H9 (cell line): ENCODE measurements around the gene CAPZA2. TPM values are rescaled to one million over a fixed set of nuclear protein-coding genes. Genes with fewer than 3 reads are reported as not detected.

Source experiments
- DNase-seq: peaks from one replicate; pipeline ENCODE4 v3.0.0-alpha.2; 2017
- H2AFZ ChIP-seq: one replicate; pipeline ENCODE4 v1.6.1; 2013; ENCODE audit warnings: mild to moderate bottlenecking, low read length, control low read depth, moderate library complexity
- H2AK5ac ChIP-seq: 2 replicates; pipeline ENCODE4 v1.6.1; 2013; ENCODE audit warnings: low read length, control low read depth, mixed read lengths; ENCODE audit not compliant: insufficient read length
- H2BK120ac ChIP-seq: one replicate; pipeline ENCODE4 v1.6.1; 2013; ENCODE audit warnings: low read depth, mild to moderate bottlenecking, low read length, control low read depth, inconsistent platforms; ENCODE audit not compliant: poor library complexity, severe bottlenecking
- H2BK12ac ChIP-seq: 2 replicates; pipeline ENCODE4 v1.6.1; 2013; ENCODE audit warnings: low read length, control low read depth, mixed read lengths, low read depth; ENCODE audit not compliant: insufficient read length
- H2BK15ac ChIP-seq: 2 replicates; pipeline ENCODE4 v1.6.1; 2013; ENCODE audit warnings: low read depth, low read length, control low read depth
- H2BK20ac ChIP-seq: one replicate; pipeline ENCODE4 v1.6.1; 2013; ENCODE audit warnings: low read depth, mild to moderate bottlenecking, low read length, control low read depth, inconsistent platforms; ENCODE audit not compliant: poor library complexity, severe bottlenecking
- H2BK5ac ChIP-seq: 2 replicates; pipeline ENCODE4 v1.6.1; 2013; ENCODE audit warnings: low read length, control low read depth, mixed read lengths; ENCODE audit not compliant: insufficient read length
- H3K14ac ChIP-seq: 2 replicates; pipeline ENCODE4 v1.6.1; 2013; ENCODE audit warnings: low read length, control low read depth; ENCODE audit not compliant: insufficient read depth
- H3K18ac ChIP-seq: 2 replicates; pipeline ENCODE4 v1.6.1; 2013; ENCODE audit warnings: low read depth, mild to moderate bottlenecking, mixed read lengths, low read length, control low read depth; ENCODE audit not compliant: insufficient read length
- H3K23ac ChIP-seq: 2 replicates; pipeline ENCODE4 v1.6.1; 2013; ENCODE audit warnings: low read length, control low read depth, mixed read lengths, low read depth; ENCODE audit not compliant: insufficient read length
- H3K23me2 ChIP-seq: 2 replicates; pipeline ENCODE4 v1.6.1; 2013; ENCODE audit warnings: low read depth, mild to moderate bottlenecking, mixed read lengths, low read length, control low read depth; ENCODE audit not compliant: insufficient read length, poor library complexity, severe bottlenecking
- H3K27ac ChIP-seq: 2 replicates; pipeline ENCODE4 v1.5.1; 2013; ENCODE audit warnings: low read length, control low read depth, mixed read lengths, low read depth; ENCODE audit not compliant: insufficient read length
- H3K27me3 ChIP-seq: 2 replicates; pipeline ENCODE4 v1.6.1; 2013; ENCODE audit warnings: low read length, control low read depth, inconsistent platforms; ENCODE audit not compliant: insufficient read depth
- H3K4ac ChIP-seq: 2 replicates; pipeline ENCODE4 v1.6.1; 2013; ENCODE audit warnings: low read depth, mild to moderate bottlenecking, control low read depth, inconsistent platforms, low read length, moderate library complexity
- H3K4me1 ChIP-seq: 2 replicates; pipeline ENCODE4 v1.6.1; 2013; ENCODE audit warnings: low read length, control low read depth, inconsistent platforms; ENCODE audit not compliant: insufficient read depth
- H3K4me2 ChIP-seq: 2 replicates; pipeline ENCODE4 v1.6.1; 2013; ENCODE audit warnings: low read length, control low read depth, mixed read lengths; ENCODE audit not compliant: insufficient read length, insufficient read depth
- H3K56ac ChIP-seq: 2 replicates; pipeline ENCODE4 v1.6.1; 2013; ENCODE audit warnings: low read depth, mild to moderate bottlenecking, mixed read lengths, low read length, control low read depth; ENCODE audit not compliant: insufficient read length
- H3K79me1 ChIP-seq: 2 replicates; pipeline ENCODE4 v1.6.1; 2013; ENCODE audit warnings: low read depth, mild to moderate bottlenecking, moderate library complexity, low read length, control low read depth, inconsistent platforms; ENCODE audit not compliant: insufficient read depth, poor library complexity, severe bottlenecking
- H3K79me2 ChIP-seq: 2 replicates; pipeline ENCODE4 v1.6.1; 2013; ENCODE audit warnings: low read length, control low read depth, inconsistent platforms; ENCODE audit not compliant: insufficient read depth
- H3K9ac ChIP-seq: 2 replicates; pipeline ENCODE4 v1.6.1; 2013; ENCODE audit warnings: low read length, control low read depth, mixed read lengths; ENCODE audit not compliant: insufficient read length; ENCODE audit errors: extremely low read depth
- H3K9me3 ChIP-seq: one replicate; pipeline ENCODE4 v1.6.1; 2013; ENCODE audit warnings: low read depth, low read length, inconsistent platforms; ENCODE audit not compliant: control insufficient read depth
- H3T11ph ChIP-seq: one replicate; pipeline ENCODE4 v1.6.1; 2013; ENCODE audit warnings: mild to moderate bottlenecking, low read length, control low read depth, inconsistent platforms
- H4K20me1 ChIP-seq: one replicate; pipeline ENCODE4 v1.6.1; 2013; ENCODE audit not compliant: control insufficient read depth, insufficient read length, insufficient read depth
- H4K5ac ChIP-seq: 2 replicates; pipeline ENCODE4 v1.6.1; 2013; ENCODE audit warnings: low read depth, mild to moderate bottlenecking, mixed read lengths, low read length, control low read depth; ENCODE audit not compliant: insufficient read length
- H4K8ac ChIP-seq: replicated peaks from 2 replicates; pipeline ENCODE4 v1.6.1; 2013; ENCODE audit warnings: low read length, control low read depth, mixed read lengths, low read depth; ENCODE audit not compliant: insufficient read length
- H4K91ac ChIP-seq: 2 replicates; pipeline ENCODE4 v1.6.1; 2013; ENCODE audit warnings: low read depth, mild to moderate bottlenecking, moderate library complexity, mixed read lengths, low read length, control low read depth; ENCODE audit not compliant: insufficient read length
- H3K27ac Mint-ChIP-seq, 3 experiments: 2 replicates in 2 of 3; 3 replicates in 1 of 3; pipeline ENCODE4 v1.8.0; 2020 to 2021; ENCODE audit warnings: mixed read lengths in 3 of 3, mild to moderate bottlenecking in 1 of 3, moderate library complexity in 1 of 3
- H3K27me3 Mint-ChIP-seq: 2 replicates; pipeline ENCODE4 v1.8.0; 2021; ENCODE audit warnings: low read depth, mild to moderate bottlenecking, moderate library complexity, mixed read lengths
- H3K36me3 Mint-ChIP-seq, 3 experiments: 2 replicates in 2 of 3; 3 replicates in 1 of 3; pipeline ENCODE4 v1.8.0; 2020 to 2021; ENCODE audit warnings: low read depth in 3 of 3, mixed read lengths in 3 of 3; ENCODE audit not compliant: insufficient read depth in 1 of 3
- H3K4me1 Mint-ChIP-seq, 2 experiments: 2 replicates each; pipeline ENCODE4 v1.8.0; 2020; ENCODE audit warnings: mixed read lengths in 2 of 2
- H3K4me3 Mint-ChIP-seq, 2 experiments: 2 replicates in 1 of 2; 3 replicates in 1 of 2; pipeline ENCODE4 v1.8.0; 2020 to 2021; ENCODE audit warnings: mild to moderate bottlenecking in 2 of 2, mixed read lengths in 2 of 2, moderate library complexity in 1 of 2
- H3K9me3 Mint-ChIP-seq, 2 experiments: 2 replicates in 1 of 2; 3 replicates in 1 of 2; pipeline ENCODE4 v1.8.0; 2020; ENCODE audit warnings: mild to moderate bottlenecking in 2 of 2, mixed read lengths in 2 of 2, moderate library complexity in 1 of 2
- CTCF ChIP-seq: fragments of 200-600 bp; sonication (generic); conservative IDR thresholded peaks from 3 replicates; pipeline ENCODE4 v1.8.0; 2021; ENCODE audit warnings: antibody characterized with exemption, mild to moderate bottlenecking
- WGBS: extraction: QIAGEN DNeasy Blood & Tissue Kit; methylation state at CpG from one replicate; pipeline ENCODE4 v1.1.7; 2013; ENCODE audit warnings: missing lambda C conversion rate, low lambda C conversion rate, mixed read lengths; ENCODE audit not compliant: insufficient read length; ENCODE audit errors: extremely low coverage; 5-methylcytosine and 5-hydroxymethylcytosine counted together
- total RNA-seq: library from RNA; stranded (reverse); gene quantifications from 2 replicates; pipeline ENCODE4 v1.2.1, GENCODE V29; 2021

CAPZA2 gene
- total RNA-seq, 1 experiment from 2014 or later = 131 TPM

- Histone ChIP-seq H3K56ac (no peak overlapping the region), H3K9me3 (no peaks in the 10 kb centered on the region), H4K5ac (no peak overlapping the region), H3K79me2 (no peaks in the 10 kb centered on the region), H3K18ac (no peak overlapping the region), H2AK5ac (no peak overlapping the region), H3K4ac (no peak overlapping the region), H3K27me3 (no peaks in the 10 kb centered on the region), H3T11ph (no peak overlapping the region), H3K9ac (no peak overlapping the region), H3K23ac (no peak overlapping the region), H2BK12ac (no peak overlapping the region), H4K91ac (no peak overlapping the region), H3K4me1 (no peaks in the 10 kb centered on the region; the same call in 1 of the 2 replicates), H3K27ac (no peak overlapping the region), H3K23me2 (no peaks in the 10 kb centered on the region), H2AFZ (no peak overlapping the region), H2BK15ac (no peak overlapping the region), H3K4me2 (no peak overlapping the region), H2BK20ac (no peak overlapping the region), H4K20me1 (no peaks in the 10 kb centered on the region), H3K79me1 (no peaks in the 10 kb centered on the region), H3K14ac (no peak overlapping the region), H4K8ac (no peak overlapping the region), H2BK5ac (no peak overlapping the region), H2BK120ac (no peak overlapping the region)
- DNase-seq = no peak
- TF ChIP-seq CTCF = no peak
- Mint-ChIP-seq H3K9me3 (no peaks in the 10 kb centered on the region), H3K4me3 (no peak overlapping the region), H3K27me3 (no peaks in the 10 kb centered on the region; the same call in none of the 2 replicates), H3K36me3 (no peaks in the 10 kb centered on the region), H3K27ac (no peak overlapping the region), H3K4me1 (peaks cover 19 to 24% of the 10 kb centered on the region in 2 experiments)
- WGBS = no CpG with 5 or more reads among the region's 3 CpGs
Observed at GRCh38 chr7:116851671-116852070, 10.7 kb upstream of the CAPZA2 start.
